K562 (cell line): Measurements from ENCODE around the gene ACADVL. TPM values are rescaled to one million over a fixed set of nuclear protein-coding genes. Genes with fewer than 3 reads are reported as not detected.

Experiments
- AFF4 ChIP-seq: sonication (generic); formaldehyde crosslinking; IDR thresholded peaks from 2 replicates; pipeline ENCODE4 v1.8.0; 2023; ENCODE audit warnings: mild to moderate bottlenecking, missing genetic modification reagents
- BACH1 ChIP-seq: fragments of 200-800 bp; sonication (Bioruptor generic); IDR thresholded peaks from 2 replicates; pipeline ENCODE4 v1.6.1; 2016; ENCODE audit warnings: missing genetic modification characterization, missing compliant biosample characterization
- E2F1 ChIP-seq: sonication (generic); formaldehyde crosslinking; IDR thresholded peaks from 2 replicates; pipeline ENCODE4 v1.8.1; 2023; ENCODE audit warnings: mild to moderate bottlenecking, missing genetic modification reagents, moderate library complexity
- HMG20B ChIP-seq: fragments of 250-450 bp; sonication (Bioruptor Pico); IDR thresholded peaks from 2 replicates; pipeline ENCODE4 v1.5.0; 2021; ENCODE audit warnings: mild to moderate bottlenecking
- KLF13 ChIP-seq: fragments of 450-650 bp; IDR thresholded peaks from 2 replicates; pipeline ENCODE4 v1.6.1; 2016; ENCODE audit warnings: missing genetic modification characterization, low read depth, mild to moderate bottlenecking, missing compliant biosample characterization, moderate library complexity, borderline replicate concordance
- MEF2D ChIP-seq: conservative IDR thresholded peaks from 2 replicates; pipeline ENCODE4 v1.6.1; 2016; ENCODE audit warnings: low read depth, missing genetic modification characterization, missing compliant biosample characterization
- PHF8 ChIP-seq: fragments of 200-600 bp; sonication (generic); IDR thresholded peaks from 2 replicates; pipeline ENCODE4 v1.6.1; 2012; ENCODE audit warnings: mixed run types, mild to moderate bottlenecking, inconsistent platforms, low read length, moderate library complexity, borderline replicate concordance
- RBM17 ChIP-seq: fragments of 200-400 bp; formaldehyde crosslinking; IDR thresholded peaks from 2 replicates; pipeline ENCODE4 v1.6.1; 2017; ENCODE audit warnings: low read depth, mild to moderate bottlenecking, low read length, borderline replicate concordance
- SMC3 ChIP-seq: conservative IDR thresholded peaks from 2 replicates; pipeline ENCODE4 v1.6.1; 2011; ENCODE audit warnings: low read depth, low read length, improper control_type of control experiment; ENCODE audit not compliant: insufficient read depth
- STAT5B ChIP-seq: fragments of 250-450 bp; sonication (Bioruptor Pico); IDR thresholded peaks from 2 replicates; pipeline ENCODE4 v1.8.0; 2021; ENCODE audit warnings: mild to moderate bottlenecking, inconsistent platforms
- TRIM24 ChIP-seq, 2 experiments: fragments of 450-650 bp; IDR thresholded peaks; 2 replicates each; pipeline ENCODE4 v1.6.1; 2016
- XRCC4 ChIP-seq: IDR thresholded peaks from one replicate; pipeline ENCODE4 v1.6.1; 2011; ENCODE audit not compliant: insufficient read depth, insufficient read length; ENCODE audit errors: extremely low read depth
- polyA plus RNA-seq, 8 experiments: library from polyadenylated mRNA; depleted of rRNA in 4 of 8; stranded (reverse) in 5 of 8; unstranded in 3 of 8; fragments of >200 nt; fragmentation: Nextera tagmentation in 2 of 8; fragmentation: Illumina TruSeq in 1 of 8; extraction: Ambion mirVana in 2 of 8; extraction: Trizol in 1 of 8; gene quantifications; 2 replicates each; pipeline versions ENCODE4 v1.2.1 to v1.2.3, GENCODE V29; 2011 to 2014; ENCODE audit warnings: inconsistent platforms in 1 of 8, missing spikeins in 1 of 8
- total RNA-seq, 7 experiments: library from RNA; depleted of rRNA in 6 of 7; stranded (reverse); fragments of >200 nt in 6 of 7; fragmentation: Illumina TruSeq in 2 of 7; extraction: Trizol in 2 of 7; gene quantifications; 2 replicates each; pipeline versions ENCODE4 v1.2.1 to v1.2.3, GENCODE V29; 2011 to 2021; ENCODE audit warnings: low replicate concordance in 1 of 7
- TF ChIP-seq, protein P1 (sequence below), 2 experiments: fragments of 450-650 bp; formaldehyde crosslinking in 1 of 2; IDR thresholded peaks; 2 replicates each; pipeline versions ENCODE4 v1.4.0 to v1.6.1; 2014 to 2020; ENCODE audit warnings: mild to moderate bottlenecking in 2 of 2, borderline replicate concordance in 1 of 2, low read depth in 1 of 2

Gene ACADVL
- total and polyA plus RNA-seq, 9 of the 15 experiments (the other 6 are each of a cell fraction or from before 2014, with no cell fraction given) = 25.5 to 449 (median 214) TPM

GRCh38 chr17:7219812-7220592 lies at the start of gene ACADVL, which contains the start of gene DLG4 (continued):
- no peak for TF ChIP-seq RBM17
- no peak for TF ChIP-seq SMC3
- TF ChIP-seq, protein P1, sequence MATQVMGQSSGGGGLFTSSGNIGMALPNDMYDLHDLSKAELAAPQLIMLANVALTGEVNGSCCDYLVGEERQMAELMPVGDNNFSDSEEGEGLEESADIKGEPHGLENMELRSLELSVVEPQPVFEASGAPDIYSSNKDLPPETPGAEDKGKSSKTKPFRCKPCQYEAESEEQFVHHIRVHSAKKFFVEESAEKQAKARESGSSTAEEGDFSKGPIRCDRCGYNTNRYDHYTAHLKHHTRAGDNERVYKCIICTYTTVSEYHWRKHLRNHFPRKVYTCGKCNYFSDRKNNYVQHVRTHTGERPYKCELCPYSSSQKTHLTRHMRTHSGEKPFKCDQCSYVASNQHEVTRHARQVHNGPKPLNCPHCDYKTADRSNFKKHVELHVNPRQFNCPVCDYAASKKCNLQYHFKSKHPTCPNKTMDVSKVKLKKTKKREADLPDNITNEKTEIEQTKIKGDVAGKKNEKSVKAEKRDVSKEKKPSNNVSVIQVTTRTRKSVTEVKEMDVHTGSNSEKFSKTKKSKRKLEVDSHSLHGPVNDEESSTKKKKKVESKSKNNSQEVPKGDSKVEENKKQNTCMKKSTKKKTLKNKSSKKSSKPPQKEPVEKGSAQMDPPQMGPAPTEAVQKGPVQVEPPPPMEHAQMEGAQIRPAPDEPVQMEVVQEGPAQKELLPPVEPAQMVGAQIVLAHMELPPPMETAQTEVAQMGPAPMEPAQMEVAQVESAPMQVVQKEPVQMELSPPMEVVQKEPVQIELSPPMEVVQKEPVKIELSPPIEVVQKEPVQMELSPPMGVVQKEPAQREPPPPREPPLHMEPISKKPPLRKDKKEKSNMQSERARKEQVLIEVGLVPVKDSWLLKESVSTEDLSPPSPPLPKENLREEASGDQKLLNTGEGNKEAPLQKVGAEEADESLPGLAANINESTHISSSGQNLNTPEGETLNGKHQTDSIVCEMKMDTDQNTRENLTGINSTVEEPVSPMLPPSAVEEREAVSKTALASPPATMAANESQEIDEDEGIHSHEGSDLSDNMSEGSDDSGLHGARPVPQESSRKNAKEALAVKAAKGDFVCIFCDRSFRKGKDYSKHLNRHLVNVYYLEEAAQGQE (IDR thresholded peaks at IDR 0.05; ENCODE audit: borderline replicate concordance) = no peak
- TF ChIP-seq, protein P1 (CRISPR knock-in tag; IDR thresholded peaks at IDR 0.05; ENCODE audit: low read depth) = peak; percentile 47; the same call in 1 of the 2 replicates
- no peak for TF ChIP-seq MEF2D (tag)
- no peak for TF ChIP-seq E2F1
- peak; percentile 61; the same call in 1 of the 2 replicates for TF ChIP-seq AFF4 (CRISPR knock-in tag)
- no peak for TF ChIP-seq BACH1 (tag)
- no peak for TF ChIP-seq KLF13 (tag)
- peak; percentile 67; the same call in 1 of the 2 replicates for TF ChIP-seq PHF8
- TF ChIP-seq XRCC4 = no peak
- no peak for TF ChIP-seq HMG20B (CRISPR knock-in tag)
- TF ChIP-seq STAT5B (CRISPR knock-in tag) = no peak
- TF ChIP-seq TRIM24 (IDR thresholded peaks at IDR 0.05) = no peak
